Psoas muscle (tissue), 8 donors: Measurements from ENCODE around the gene IP6K3. TPM values are rescaled to one million over a fixed set of nuclear protein-coding genes. Genes with fewer than 3 reads are reported as not detected.

Source experiments
- ATAC-seq, 4 donors: fragments of 200-7000 bp; cut with Tn5 transposase; one replicate each; pipeline ENCODE4 v1.9.1; 2020; ENCODE audit warnings: moderate library complexity in 3 of 4, mild to moderate bottlenecking in 2 of 4
- DNase-seq, 2 donors: peaks; one replicate each; pipeline ENCODE4 v3.0.0-alpha.2; 2020
- H3K27ac ChIP-seq: fragments of 200-600 bp; one replicate; pipeline ENCODE4 v1.8.0; 2022
- H3K27me3 ChIP-seq, 3 donors: fragments of 200-600 bp in 1 of 3; one replicate each; pipeline versions ENCODE4 v1.6.1 to v1.8.0; 2013 to 2022; ENCODE audit warnings: low read length in 2 of 3, mild to moderate bottlenecking in 2 of 3, moderate library complexity in 1 of 3; ENCODE audit not compliant: insufficient read depth in 3 of 3
- H3K36me3 ChIP-seq, 2 donors: fragments of 200-600 bp in 1 of 2; one replicate each; pipeline versions ENCODE4 v1.6.1 to v1.8.0; 2013 to 2022; ENCODE audit warnings: low read depth in 1 of 2, mild to moderate bottlenecking in 1 of 2, moderate library complexity in 1 of 2; ENCODE audit not compliant: insufficient read depth in 1 of 2
- H3K4me1 ChIP-seq: fragments of 200-600 bp; one replicate; pipeline ENCODE4 v1.8.0; 2022
- H3K4me3 ChIP-seq: fragments of 200-600 bp; one replicate; pipeline ENCODE4 v1.8.0; 2022; ENCODE audit warnings: mild to moderate bottlenecking
- H3K9me3 ChIP-seq: fragments of 200-600 bp; one replicate; pipeline ENCODE4 v1.8.0; 2022
- WGBS, 3 donors: extraction: QIAGEN DNeasy Blood & Tissue Kit; methylation state at CpG; one replicate each; pipeline versions ENCODE4 v1.1.6 to v1.1.7; 2013; 5-methylcytosine and 5-hydroxymethylcytosine counted together
- intact Hi-C, 2 donors: fragments of 100-400 bp; cut with DNase I; formaldehyde crosslinking; loops; one replicate each; pipeline versions ENCODE4 v1.11.0 to v1.14.2; 2022
- polyA plus RNA-seq, 3 donors: library from polyadenylated mRNA; stranded (reverse); fragments of 200-250 nt; gene quantifications; one replicate each; pipeline ENCODE4 v1.2.3, GENCODE V29; 2013
- total RNA-seq, 4 donors: library from RNA; stranded (reverse); fragmentation: NEBNext Ultra II Directional in 2 of 4; extraction: Animal tissue kit (Norgen Biotek cat#: 25700) in 2 of 4; gene quantifications; one replicate each; pipeline versions ENCODE4 v1.2.1 to v1.2.4, GENCODE V29; 2021 to 2023
- TF ChIP-seq, protein P1 (sequence below): fragments of 200-600 bp; IDR thresholded peaks from one replicate; pipeline ENCODE4 v1.8.0; 2022; ENCODE audit warnings: antibody characterized with exemption
- donor health status: healthy with polysubstance abuse.
- donor health status: DM: no; HTN: no; CAD: no; lungs with moderate emphysema.
- donor health status: Bipolar disorder and iron deficiency.
- donor health status: healthy.
- donor health status: DM: yes; HTN: yes; CAD: no.
- donor health status: DM: no; HTN: no; CAD: no.
- donor health status: DM: no; HTN: no; CAD: no.
- donor health status: DM: yes; HTN: yes; CAD: no.

IP6K3 gene
- total and polyA plus RNA-seq, 7 donors, result 95.7 to 363 (median 220) TPM

DNA sequence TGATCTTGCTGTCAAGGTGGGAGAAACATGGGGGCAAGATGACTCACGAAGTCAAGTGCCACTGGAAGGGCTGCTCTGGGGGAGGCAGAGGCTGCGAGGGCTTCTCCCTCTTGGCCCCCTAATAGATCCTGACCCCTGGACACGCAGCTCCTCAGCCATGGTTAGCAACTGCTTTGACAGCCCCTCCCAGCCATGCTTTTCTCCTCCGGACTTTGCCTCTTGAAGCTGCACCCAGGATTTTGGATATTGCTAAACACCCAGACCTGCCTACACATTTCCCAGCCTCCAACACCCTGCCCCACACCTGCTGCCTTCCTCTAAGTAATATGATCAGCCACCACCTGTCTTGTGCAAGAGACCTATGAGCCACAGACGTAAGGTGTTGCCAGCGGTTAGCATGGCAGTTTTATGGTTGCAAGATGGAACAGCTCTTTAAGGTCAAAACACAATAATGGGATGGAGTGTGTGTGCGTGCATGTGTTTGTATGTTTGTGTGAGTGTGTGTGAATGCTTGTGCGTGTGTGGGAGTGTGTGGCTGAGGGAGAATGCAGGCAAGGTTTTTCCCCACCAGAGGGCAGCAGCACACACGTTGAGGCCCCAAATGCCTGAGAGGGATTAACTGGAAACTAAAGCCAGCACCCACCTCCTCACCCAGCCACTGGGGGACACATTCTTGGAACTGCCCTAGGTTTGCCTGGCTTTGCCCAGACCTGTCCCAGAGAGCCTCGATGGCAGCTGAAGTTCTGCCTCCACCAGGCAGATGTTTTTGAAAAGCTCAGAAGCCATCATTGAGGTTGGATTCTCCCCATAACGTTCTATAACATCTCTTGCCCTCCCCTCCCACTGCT is 2.5 kb downstream of the IP6K3 start:
- intact Hi-C loops, result loop anchor here in 1 of 2 donors (1.0 kb wide), 1 partner anchor 18 kb away; no protein-coding TSS in a partner anchor
- ATAC-seq (peak; percentile 31 to 39 (median 38)), DNase-seq (peak; percentile 83 to 93)
- WGBS, 3 donors, result 9 to 15% (median 11%) methylated on average over 11 of the region's 11 CpGs
- H3K27me3 ChIP-seq, result no peaks in the 10 kb centered on the region
- H3K4me3 ChIP-seq, result peak overlapping the region; percentile 72
- H3K9me3 ChIP-seq, result no peaks in the 10 kb centered on the region
- peaks cover 24% of the 10 kb centered on the region for H3K4me1 ChIP-seq
- peaks cover 0 to 47% of the 10 kb centered on the region in 2 donors for H3K36me3 ChIP-seq
- peak overlapping the region; percentile 100 for H3K27ac ChIP-seq
- TF ChIP-seq, protein P1, sequence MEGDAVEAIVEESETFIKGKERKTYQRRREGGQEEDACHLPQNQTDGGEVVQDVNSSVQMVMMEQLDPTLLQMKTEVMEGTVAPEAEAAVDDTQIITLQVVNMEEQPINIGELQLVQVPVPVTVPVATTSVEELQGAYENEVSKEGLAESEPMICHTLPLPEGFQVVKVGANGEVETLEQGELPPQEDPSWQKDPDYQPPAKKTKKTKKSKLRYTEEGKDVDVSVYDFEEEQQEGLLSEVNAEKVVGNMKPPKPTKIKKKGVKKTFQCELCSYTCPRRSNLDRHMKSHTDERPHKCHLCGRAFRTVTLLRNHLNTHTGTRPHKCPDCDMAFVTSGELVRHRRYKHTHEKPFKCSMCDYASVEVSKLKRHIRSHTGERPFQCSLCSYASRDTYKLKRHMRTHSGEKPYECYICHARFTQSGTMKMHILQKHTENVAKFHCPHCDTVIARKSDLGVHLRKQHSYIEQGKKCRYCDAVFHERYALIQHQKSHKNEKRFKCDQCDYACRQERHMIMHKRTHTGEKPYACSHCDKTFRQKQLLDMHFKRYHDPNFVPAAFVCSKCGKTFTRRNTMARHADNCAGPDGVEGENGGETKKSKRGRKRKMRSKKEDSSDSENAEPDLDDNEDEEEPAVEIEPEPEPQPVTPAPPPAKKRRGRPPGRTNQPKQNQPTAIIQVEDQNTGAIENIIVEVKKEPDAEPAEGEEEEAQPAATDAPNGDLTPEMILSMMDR, result peak; percentile 89

DNA sequence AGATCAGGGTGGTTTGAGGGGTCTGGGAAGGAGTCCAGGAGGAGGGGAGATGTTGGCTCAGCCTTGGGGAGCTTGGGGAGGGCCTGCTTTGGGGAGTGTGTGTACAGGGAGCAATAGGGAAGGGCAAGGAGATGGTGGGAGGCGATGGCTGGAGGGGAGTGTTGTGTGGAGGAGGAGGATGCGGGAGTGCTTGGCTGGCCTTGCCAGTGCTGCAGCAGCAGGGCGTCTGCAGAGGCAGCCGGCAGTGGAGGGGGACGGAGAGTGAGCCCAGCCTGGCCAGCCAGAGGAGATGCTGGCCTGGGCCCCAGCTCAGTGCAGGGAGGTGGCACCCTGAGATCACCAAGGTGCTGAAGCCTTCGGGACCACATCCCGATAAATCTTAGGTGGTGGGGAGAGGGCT is 3.9 kb downstream of the IP6K3 start:
- intact Hi-C loops, result no loop called here
- H3K9me3 ChIP-seq, result no peaks in the 10 kb centered on the region
- no peaks in the 10 kb centered on the region for H3K27me3 ChIP-seq
- 15 to 34% (median 21%) methylated on average over 7 of the region's 7 CpGs for WGBS, 3 donors
- peak overlapping the region; percentile 72 for H3K4me3 ChIP-seq
- TF ChIP-seq, protein P1, result no peak
- H3K36me3 ChIP-seq, result peaks cover 0 to 61% of the 10 kb centered on the region in 2 donors
- no peak for ATAC-seq
- peak overlapping the region; percentile 100 for H3K27ac ChIP-seq
- no peak for DNase-seq
- peaks cover 38% of the 10 kb centered on the region for H3K4me1 ChIP-seq

DNA sequence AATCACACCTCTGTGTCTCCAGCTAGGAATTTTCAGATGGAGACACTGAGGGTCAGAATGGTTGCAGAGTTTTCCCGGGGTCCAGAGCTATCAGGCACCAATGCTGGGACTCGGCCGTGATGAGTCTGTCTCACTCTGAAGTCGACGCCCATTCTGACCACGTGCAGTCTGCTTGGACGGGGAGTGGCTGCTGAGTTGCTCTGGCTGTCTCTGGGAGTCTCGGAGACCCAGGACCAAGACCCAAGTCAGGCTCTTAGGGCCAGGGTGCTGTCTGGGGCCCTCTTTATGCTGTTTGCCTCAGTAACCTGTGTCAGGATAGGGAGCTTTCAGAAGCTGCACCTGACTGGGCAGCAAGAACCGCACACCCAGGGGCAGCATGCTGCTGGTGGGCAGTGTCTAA is 4.6 kb downstream of the IP6K3 start:
- H3K4me3 ChIP-seq, result peak overlapping the region; percentile 72
- WGBS, 3 donors, result 18 to 35% (median 25%) methylated on average over 9 of the region's 9 CpGs
- DNase-seq (peak in 1 of 2 donors; percentile 80), ATAC-seq (no peak)
- intact Hi-C loops, result no loop called here
- H3K27me3 ChIP-seq, result no peaks in the 10 kb centered on the region
- TF ChIP-seq, protein P1, result no peak
- H3K9me3 ChIP-seq, result no peaks in the 10 kb centered on the region
- peak overlapping the region; percentile 100 for H3K27ac ChIP-seq
- H3K36me3 ChIP-seq, result peaks cover 0 to 68% of the 10 kb centered on the region in 2 donors
- peaks cover 45% of the 10 kb centered on the region for H3K4me1 ChIP-seq

DNA sequence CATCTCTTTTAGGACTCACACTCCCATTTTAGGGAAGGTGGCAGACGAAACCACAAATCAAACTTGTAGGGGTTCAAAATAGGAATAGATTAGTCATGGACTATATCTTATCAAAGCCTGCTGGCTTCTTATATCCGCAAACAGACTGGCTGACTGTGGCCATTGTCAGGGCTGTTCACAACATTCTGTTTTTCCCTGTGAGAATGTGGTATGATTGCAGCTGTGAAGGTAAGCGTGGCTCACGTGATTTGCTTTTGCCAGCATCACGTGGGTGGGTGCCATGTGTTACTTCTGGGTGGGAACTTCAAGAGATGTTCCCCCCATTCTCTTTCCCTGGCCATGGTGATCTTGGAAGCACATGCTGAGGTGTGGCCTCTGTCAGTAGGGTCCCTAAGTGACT is 5.9 kb downstream of the IP6K3 start:
- intact Hi-C loops, result no loop called here
- DNase-seq, result no peak
- Histone ChIP-seq H3K4me3 (peak overlapping the region; percentile 72), H3K9me3 (no peaks in the 10 kb centered on the region), H3K27me3 (no peaks in the 10 kb centered on the region), H3K4me1 (peaks cover 58% of the 10 kb centered on the region), H3K36me3 (peaks cover 0 to 80% of the 10 kb centered on the region in 2 donors), H3K27ac (peak overlapping the region; percentile 100)
- peak in 1 of 4 donors; percentile 1 for ATAC-seq
- WGBS, 3 donors, result 41 to 54% (median 43%) methylated on average over 5 of the region's 5 CpGs
- TF ChIP-seq, protein P1, result no peak
